Activated CD8-positive, alpha-beta memory T cell treated with anti-CD3 and anti-CD28 coated beads, Interleukin-2, amount 50 U/mL, for 24 hours (primary cell): ENCODE results near the gene PLEKHH3.
A peak's percentile ranks its signal among the peaks of the same experiment; 100 is the strongest.

Source experiments
- DNase-seq: peaks from one replicate; pipeline ENCODE4 v3.0.0-alpha.2; 2020; ENCODE audit errors: extremely low read depth

The PLEKHH3 gene

GRCh38 chr17:42676424-42677011 lies at the start of gene PLEKHH3:
Gene PLEKHH3 (minus strand): TSS chr17:42676994. CDS start chr17:42676563, 431 bp downstream.
- DNase-seq, result no peak

GRCh38 chr17:42725143-42725542 lies 48.3 kb upstream of the PLEKHH3 start:
- no peak for DNase-seq

- DNase-seq, result no peak
Observed at GRCh38 chr17:42723636-42724035, 46.8 kb upstream of the PLEKHH3 start.

GRCh38 chr17:42720996-42721583 lies 44.3 kb upstream of the PLEKHH3 start:
- DNase-seq, result no peak

GRCh38 chr17:42709561-42709960 lies 32.8 kb upstream of the PLEKHH3 start:
- no peak for DNase-seq

GRCh38 chr17:42708588-42708987 lies 31.8 kb upstream of the PLEKHH3 start:
- DNase-seq, result no peak

GRCh38 chr17:42706732-42707131 lies 29.9 kb upstream of the PLEKHH3 start:
- DNase-seq, result peak; percentile 34

- DNase-seq, result no peak
Observed at GRCh38 chr17:42704837-42705494, 28.2 kb upstream of the PLEKHH3 start.

- no peak for DNase-seq
Observed at GRCh38 chr17:42704490-42704836, 27.7 kb upstream of the PLEKHH3 start.

- no peak for DNase-seq
Observed at GRCh38 chr17:42702446-42702845, 25.7 kb upstream of the PLEKHH3 start.

- no peak for DNase-seq
Observed at GRCh38 chr17:42700586-42701289, 23.9 kb upstream of the PLEKHH3 start.

- no peak for DNase-seq
Observed at GRCh38 chr17:42699415-42699740, 22.6 kb upstream of the PLEKHH3 start.

GRCh38 chr17:42698736-42699414 lies 22.1 kb upstream of the PLEKHH3 start:
- DNase-seq, result no peak

GRCh38 chr17:42697108-42697811 lies 20.5 kb upstream of the PLEKHH3 start:
- DNase-seq, result no peak

- DNase-seq, result no peak
Observed at GRCh38 chr17:42695500-42695899, 18.7 kb upstream of the PLEKHH3 start.

- no peak for DNase-seq
Observed at GRCh38 chr17:42694524-42694923, 17.7 kb upstream of the PLEKHH3 start.

GRCh38 chr17:42692489-42692888 lies 15.7 kb upstream of the PLEKHH3 start:
- DNase-seq, result no peak

- no peak for DNase-seq
Observed at GRCh38 chr17:42691021-42691545, 14.3 kb upstream of the PLEKHH3 start.

- no peak for DNase-seq
Observed at GRCh38 chr17:42690596-42690995, 13.8 kb upstream of the PLEKHH3 start.

- no peak for DNase-seq
Observed at GRCh38 chr17:42687707-42688320, 11.0 kb upstream of the PLEKHH3 start.

- DNase-seq, result no peak
Observed at GRCh38 chr17:42686520-42687128, 9.8 kb upstream of the PLEKHH3 start.
